ENCODE results near the gene VWA5A.

DNA sequence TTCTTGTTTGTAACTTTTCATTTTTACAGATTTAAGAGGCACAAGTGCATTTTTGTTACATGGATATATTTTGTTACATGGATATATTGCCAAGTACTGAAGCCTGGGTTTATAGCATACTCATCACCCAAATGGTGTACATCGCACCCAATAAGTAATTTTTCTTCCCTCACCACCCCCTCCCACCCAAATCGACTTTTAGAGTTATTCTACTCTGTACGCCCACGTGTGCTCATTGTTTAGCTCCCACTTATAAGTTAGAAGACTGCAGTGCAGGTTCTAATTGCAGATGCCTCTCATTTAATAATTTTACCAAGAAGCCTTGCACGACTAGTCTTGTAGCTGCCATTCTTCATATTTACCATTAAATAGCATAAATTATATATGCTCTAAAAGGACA lies 20.5 kb upstream of the VWA5A start:
- TF ChIP-seq, protein P1, sequence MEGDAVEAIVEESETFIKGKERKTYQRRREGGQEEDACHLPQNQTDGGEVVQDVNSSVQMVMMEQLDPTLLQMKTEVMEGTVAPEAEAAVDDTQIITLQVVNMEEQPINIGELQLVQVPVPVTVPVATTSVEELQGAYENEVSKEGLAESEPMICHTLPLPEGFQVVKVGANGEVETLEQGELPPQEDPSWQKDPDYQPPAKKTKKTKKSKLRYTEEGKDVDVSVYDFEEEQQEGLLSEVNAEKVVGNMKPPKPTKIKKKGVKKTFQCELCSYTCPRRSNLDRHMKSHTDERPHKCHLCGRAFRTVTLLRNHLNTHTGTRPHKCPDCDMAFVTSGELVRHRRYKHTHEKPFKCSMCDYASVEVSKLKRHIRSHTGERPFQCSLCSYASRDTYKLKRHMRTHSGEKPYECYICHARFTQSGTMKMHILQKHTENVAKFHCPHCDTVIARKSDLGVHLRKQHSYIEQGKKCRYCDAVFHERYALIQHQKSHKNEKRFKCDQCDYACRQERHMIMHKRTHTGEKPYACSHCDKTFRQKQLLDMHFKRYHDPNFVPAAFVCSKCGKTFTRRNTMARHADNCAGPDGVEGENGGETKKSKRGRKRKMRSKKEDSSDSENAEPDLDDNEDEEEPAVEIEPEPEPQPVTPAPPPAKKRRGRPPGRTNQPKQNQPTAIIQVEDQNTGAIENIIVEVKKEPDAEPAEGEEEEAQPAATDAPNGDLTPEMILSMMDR (conservative IDR thresholded peaks at IDR 0.05 in 1 of 2, IDR thresholded peaks at IDR 0.05 in 1 of 2; ENCODE audit: low read depth in 1 of 2, low read length in 2 of 2) = no peak
- no peak for TF ChIP-seq EZH2 (IDR thresholded peaks at IDR 0.05; ENCODE audit: low read length, missing control alignments)

All from fibroblast of lung (primary cell).